ENCODE results near the gene SHQ1. TPM values are rescaled to one million over a fixed set of nuclear protein-coding genes. Genes with fewer than 3 reads are reported as not detected.

Gene SHQ1
- total RNA-seq, 1 experiment from 2014 or later: 15.4 TPM

- DNase-seq (ENCODE audit: low spot score): peak; percentile 34
Measured at GRCh38 chr3:72848703-72849081, 447 bp upstream of the SHQ1 start.

DNA sequence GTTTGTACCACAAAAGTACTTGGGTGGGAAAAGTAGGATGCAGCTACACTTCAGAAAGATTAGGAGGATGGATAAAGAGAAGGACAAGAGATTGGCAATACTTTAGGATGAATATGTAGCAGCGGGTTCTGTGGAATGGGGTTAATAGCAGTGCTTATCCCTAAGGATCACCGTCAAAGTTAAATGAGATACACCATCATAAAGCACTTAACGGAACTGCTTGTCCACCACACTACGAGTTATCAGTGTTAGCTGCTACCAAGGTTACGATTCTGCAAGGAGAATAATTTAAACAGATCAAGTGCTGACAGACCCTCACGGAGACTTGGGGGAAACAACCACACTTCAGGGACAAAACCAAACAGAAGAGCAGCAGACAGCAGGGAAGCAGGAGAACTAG is 963 bp downstream of the SHQ1 start:
- no peak for DNase-seq (ENCODE audit: low spot score)

DNA sequence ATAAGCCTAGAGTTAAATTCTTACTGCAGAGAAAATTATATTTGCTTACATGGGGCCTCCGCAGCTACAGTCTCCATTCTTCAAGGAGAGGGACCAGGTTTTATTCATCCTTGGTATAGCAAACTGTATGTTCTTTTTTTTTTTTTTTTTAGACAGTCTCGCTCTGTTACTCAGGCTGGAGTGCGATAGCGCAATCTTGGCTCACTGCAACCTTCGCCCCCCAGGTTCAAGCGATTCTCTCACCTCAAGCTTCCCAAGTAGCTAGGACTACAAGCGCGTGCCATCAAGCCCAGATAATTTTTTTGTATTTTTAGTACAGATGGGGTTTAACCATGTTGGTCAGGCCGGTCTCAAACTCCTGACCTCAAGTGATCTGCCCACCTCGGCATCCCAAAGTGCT is 2.1 kb downstream of the SHQ1 start:
- no peak for DNase-seq (ENCODE audit: low spot score)

DNA sequence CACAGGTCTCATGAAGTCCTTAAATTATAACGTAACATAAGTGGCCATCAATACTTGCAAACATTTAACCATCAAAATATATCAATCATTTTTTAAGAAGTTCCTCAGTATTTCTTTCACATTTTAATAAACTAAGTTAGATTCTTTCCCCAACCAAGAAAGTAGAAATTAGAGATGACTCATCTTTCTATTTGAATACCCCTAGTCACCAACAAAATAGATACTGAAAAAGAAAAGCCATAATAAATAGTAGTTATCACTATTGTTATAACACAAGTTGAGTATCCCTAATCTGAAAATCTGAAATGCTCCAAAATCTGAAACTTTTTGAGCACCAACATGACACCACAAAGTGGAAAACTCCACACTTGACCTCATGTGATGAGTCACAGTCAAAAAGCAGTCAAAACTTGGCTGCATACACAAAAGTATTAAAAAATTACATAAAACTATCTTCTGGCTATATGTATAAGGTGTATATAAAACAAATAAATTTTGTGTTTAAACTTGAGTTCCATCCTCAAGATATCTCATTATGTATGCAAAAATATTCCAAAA is 3.7 kb downstream of the SHQ1 start:
- no peak for DNase-seq (ENCODE audit: low spot score)

DNA sequence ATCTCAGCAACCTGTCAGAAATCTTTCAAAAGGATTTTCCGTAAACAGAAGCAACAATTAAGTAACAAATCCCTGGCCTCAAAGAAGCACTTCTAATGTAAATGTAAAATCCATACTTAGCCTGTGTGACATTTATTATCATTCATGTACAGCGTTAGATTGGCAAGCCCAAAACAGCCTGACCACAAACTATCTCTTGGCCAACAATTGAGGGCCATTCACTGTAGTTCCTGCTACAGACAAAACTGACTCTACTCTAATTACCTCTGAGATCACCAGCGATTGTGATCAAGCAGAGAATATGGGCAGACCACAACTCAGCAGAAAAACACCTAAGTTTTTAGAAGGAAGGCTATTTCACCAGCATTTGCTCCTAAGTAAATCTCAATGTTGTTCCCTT is 9.2 kb downstream of the SHQ1 start:
- DNase-seq (ENCODE audit: low spot score): no peak

GRCh38 chr3:72836923-72837322 is 11.3 kb downstream of the SHQ1 start:
- DNase-seq (ENCODE audit: low spot score): no peak

GRCh38 chr3:72836416-72836815 is 11.8 kb downstream of the SHQ1 start:
- no peak for DNase-seq (ENCODE audit: low spot score)

- no peak for DNase-seq (ENCODE audit: low spot score)
Measured at GRCh38 chr3:72830452-72831223, 17.6 kb downstream of the SHQ1 start.

- no peak for DNase-seq (ENCODE audit: low spot score)
Measured at GRCh38 chr3:72829701-72830100, 18.5 kb downstream of the SHQ1 start.

DNA sequence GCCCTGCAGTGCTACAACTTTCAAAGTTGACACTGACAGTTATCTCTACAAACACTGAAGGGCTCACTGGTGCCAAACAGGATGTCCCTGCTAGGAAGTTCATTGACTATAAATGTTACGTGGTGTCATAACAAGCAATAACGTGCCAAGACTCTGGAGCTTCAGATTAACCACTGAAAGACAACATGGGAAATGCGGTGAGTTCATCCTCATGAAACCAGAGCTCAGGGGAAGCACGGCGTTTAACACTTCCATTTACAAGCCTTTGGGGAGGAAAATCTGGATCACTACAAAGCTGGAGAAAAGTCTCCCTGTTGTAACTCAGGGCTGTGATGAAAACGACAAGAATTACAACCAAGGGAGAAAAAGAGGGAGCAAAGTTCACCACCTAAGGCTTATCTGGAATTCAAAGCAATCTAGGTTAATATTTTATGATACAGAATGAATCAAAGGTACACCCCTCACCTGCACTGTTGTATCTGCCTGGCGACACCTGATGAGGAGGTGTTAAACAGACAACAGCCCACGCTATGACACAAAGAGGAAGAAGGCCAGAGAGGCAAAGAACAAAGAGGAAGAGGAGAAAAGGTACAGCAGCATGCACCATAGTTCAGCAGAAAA is 27.0 kb downstream of the SHQ1 start:
- DNase-seq (ENCODE audit: low spot score): peak; percentile 30

DNA sequence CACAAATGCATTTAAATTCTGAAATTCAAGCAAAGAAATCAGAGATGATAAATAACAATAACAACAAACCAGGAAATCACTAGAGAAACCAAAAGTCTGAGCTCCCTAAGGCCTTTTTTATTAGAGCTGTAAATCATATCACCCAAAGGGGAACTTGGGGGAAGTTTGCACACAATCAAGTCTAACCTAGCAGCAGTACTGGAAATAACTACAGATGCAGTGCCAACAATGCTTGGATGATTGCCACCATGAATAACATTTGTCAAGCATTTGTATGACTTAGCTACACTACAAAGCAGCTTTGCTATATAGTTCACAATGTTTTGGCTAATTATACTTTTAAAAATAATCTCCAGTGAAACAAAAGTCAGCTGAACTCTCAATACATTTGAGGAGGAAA is 27.8 kb downstream of the SHQ1 start:
- DNase-seq (ENCODE audit: low spot score): peak; percentile 61

- no peak for DNase-seq (ENCODE audit: low spot score)
Measured at GRCh38 chr3:72818905-72819304, 29.3 kb downstream of the SHQ1 start.

GRCh38 chr3:72818092-72818773 is 30.0 kb downstream of the SHQ1 start:
- peak; percentile 26 for DNase-seq (ENCODE audit: low spot score)

DNA sequence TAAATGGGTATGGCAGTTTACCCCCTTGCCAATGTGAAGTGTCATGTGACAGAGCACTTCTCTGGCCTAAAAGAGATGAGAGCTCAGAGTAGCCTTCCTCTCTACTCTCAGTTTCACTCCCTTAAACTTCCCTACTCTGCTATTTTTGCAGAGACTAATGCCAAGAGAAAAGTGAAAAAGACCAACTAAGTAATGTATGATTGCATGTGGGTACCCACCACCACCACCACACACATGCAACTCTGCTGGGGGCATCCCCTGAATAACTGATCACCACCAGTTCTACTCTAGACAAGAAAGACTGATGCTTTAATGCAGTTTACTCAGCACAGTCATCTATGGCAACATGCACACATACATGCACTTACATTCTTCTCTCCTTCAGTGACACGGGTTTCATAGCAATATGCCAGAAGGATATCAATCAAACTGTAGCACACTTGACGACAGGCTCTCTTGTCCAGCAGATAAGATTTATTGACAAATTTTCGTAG is 31.3 kb downstream of the SHQ1 start:
- DNase-seq (ENCODE audit: low spot score): no peak

DNA sequence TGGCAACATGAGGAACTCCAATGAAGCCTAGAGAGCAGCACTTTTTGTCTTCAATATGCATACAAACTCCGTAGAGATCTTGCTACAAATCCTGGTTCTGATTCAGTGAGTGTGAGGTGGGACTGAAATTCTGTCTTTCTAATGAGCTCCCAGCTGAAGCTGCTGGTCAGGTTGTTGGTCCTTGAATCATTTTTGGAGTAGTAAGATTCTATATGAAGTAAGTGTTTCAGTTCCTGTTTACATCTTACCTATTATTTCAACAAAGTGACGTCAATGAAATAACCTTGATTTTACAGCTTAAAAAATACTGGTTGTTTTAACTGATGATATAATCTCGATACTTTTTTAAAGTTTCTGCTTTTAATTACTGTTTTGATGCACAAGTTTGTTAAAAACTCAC is 33.9 kb downstream of the SHQ1 start:
- DNase-seq (ENCODE audit: low spot score): no peak

GRCh38 chr3:72812201-72812600 is 36.0 kb downstream of the SHQ1 start:
- no peak for DNase-seq (ENCODE audit: low spot score)

GRCh38 chr3:72811571-72811970 is 36.7 kb downstream of the SHQ1 start:
- DNase-seq (ENCODE audit: low spot score): no peak

DNA sequence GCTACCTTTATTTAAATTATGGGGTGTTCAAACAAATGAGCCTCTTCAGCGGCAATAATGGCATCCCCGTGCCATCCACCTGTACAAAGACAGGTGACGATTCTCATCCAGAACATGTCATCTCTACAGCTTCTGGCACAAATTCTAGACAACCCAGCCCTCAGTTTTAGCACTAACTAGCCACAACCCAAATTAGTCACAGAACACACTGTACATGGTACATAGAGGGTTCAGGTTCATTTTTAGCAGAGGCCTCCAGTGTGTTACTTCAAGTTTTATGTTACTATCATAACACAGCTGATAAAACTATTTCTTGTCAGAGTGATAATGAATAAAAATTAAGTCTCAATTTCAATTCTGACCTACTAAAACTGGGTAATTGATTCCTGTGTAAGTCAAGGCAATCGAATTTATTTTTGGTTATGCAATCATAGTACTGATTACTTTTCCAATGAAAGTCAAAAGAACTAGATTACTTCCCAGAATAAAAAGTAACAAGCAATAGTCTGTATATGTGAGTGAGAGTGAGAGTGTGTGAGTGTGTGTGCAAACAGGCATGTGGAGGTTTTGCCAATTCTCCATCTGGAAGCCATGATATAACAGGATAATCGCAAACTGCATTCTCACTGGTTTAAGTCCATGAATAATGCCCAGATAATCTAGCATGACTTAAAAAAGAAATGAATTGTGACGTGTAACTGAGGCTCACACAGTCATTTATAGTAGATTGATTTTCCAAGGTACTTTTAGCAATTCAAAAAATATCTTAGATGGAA is 37.4 kb downstream of the SHQ1 start:
- DNase-seq (ENCODE audit: low spot score): no peak

DNA sequence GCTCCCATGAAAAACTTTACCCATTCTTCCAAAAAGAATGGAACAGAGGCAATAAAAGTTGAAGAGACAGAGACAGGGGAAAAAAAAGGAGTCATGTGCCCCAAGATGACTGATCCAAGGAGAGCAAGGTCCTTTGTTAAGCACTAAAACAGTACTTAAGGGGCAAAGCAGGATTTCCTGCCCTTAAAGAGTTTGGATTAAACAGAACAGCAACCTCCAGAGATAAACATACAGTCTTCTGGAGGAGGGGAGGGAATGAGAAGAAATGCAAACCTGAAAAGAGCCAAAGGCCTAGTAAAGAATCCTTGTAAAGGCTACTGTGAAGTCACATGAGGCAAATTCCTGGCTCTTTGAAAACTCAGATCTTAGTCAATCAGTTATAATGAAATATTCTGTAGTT is 38.2 kb downstream of the SHQ1 start:
- no peak for DNase-seq (ENCODE audit: low spot score)

DNA sequence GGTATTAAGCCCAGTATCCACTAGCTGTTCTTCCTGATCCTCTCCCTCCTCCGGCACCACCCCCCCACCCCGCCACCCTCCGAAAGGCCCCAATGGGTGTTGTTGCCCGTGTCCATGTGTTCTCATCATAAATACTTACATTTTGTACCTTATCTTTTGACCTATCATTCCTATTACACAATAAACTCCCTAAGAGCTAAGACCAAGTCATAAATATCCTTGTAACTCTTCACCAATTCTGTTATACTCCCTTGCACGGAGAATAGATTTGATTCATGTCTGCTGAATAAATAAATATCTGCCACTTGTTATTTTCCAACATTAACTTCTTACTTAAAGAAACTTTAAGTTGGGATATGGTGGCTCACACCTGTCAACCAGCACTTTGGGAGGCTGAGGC is 43.9 kb downstream of the SHQ1 start:
- no peak for DNase-seq (ENCODE audit: low spot score)

- no peak for DNase-seq (ENCODE audit: low spot score)
Measured at GRCh38 chr3:72803573-72803972, 44.7 kb downstream of the SHQ1 start.

- DNase-seq (ENCODE audit: low spot score): no peak
Measured at GRCh38 chr3:72802001-72802400, 46.2 kb downstream of the SHQ1 start.

All from A172 (cell line).